ENCODE results near the gene ASPSCR1. TPM values are rescaled to one million over a fixed set of nuclear protein-coding genes. Genes with fewer than 3 reads are reported as not detected.
A peak's percentile ranks its signal among the peaks of the same experiment; 100 is the strongest.

The ASPSCR1 gene
- total and polyA plus RNA-seq, 2 of the 13 experiments (the other 11 are each of a cell fraction or from before 2014, with no cell fraction given) = 274 to 314 TPM

DNA sequence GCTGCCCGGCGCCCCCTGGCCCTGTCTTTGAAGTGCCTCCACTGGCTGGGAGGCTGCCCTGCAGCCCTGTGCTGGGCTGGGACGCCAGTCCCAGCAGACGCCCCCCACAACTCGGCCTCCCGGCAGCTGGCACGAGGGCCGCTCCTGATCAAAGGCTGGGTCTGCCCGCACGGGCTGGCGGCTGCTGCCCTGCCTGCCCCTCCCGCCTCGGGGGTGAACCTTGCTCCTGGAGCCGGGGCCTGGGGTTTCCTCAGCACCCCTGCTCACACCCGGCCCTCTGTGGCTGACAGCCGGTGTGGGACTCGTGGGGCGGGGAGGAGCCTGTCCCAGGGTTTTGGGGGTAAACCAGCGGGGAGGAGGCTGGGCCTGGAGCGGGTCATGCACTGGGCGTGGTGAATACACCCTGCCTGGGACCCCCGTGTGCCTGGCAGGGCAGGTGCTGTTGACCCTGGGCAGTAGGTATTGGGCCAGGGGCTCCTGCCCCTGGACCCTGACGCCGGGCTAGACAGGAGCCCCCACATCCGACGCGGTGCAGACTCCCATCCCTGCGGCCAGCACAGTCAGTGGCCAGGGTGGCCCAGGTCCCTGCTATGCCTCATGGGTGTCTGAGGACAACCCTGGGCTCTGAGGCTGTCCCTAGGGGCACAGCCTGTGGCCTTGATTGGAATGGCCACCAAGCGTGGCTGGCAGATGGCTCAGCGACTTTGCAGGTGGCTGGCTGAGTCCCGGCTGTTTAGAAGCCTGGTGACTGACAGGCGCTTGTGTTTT, 23.6 kb downstream of the ASPSCR1 start (continued):
- TF ChIP-seq ZNF776 (CRISPR knock-in tag; IDR thresholded peaks at IDR 0.05) (peak; percentile 86), NFRKB (IDR thresholded peaks at IDR 0.05) (no peak), ZNF30 (CRISPR knock-in tag; IDR thresholded peaks at IDR 0.05) (peak; percentile 50; the same call in 1 of the 2 replicates), HCFC1 (IDR thresholded peaks at IDR 0.05; ENCODE audit: low read depth, low read length) (no peak), ZNF550 (CRISPR knock-in tag; IDR thresholded peaks at IDR 0.05; ENCODE audit: borderline replicate concordance) (no peak), RNF2 (conservative IDR thresholded peaks at IDR 0.05; ENCODE audit: low read depth) (peak; percentile 52), STAT6 (CRISPR knock-in tag; IDR thresholded peaks at IDR 0.05; ENCODE audit: borderline replicate concordance) (no peak; the same call in 1 of the 2 replicates), CBX5 (CRISPR knock-in tag; IDR thresholded peaks at IDR 0.05; ENCODE audit: borderline replicate concordance) (peak; percentile 85; the same call in 1 of the 2 replicates), KDM4B (CRISPR knock-in tag; IDR thresholded peaks at IDR 0.05) (peak; percentile 97), FOXA1 (IDR thresholded peaks at IDR 0.05) (no peak), FOXA1 (CRISPR knock-in tag; IDR thresholded peaks at IDR 0.05) (peak; percentile 39; the same call in 1 of the 2 replicates), MLXIP (CRISPR knock-in tag; IDR thresholded peaks at IDR 0.05; ENCODE audit: borderline replicate concordance) (peak; percentile 98), ZNF75D (CRISPR knock-in tag; IDR thresholded peaks at IDR 0.05; ENCODE audit: borderline replicate concordance) (no peak), HOXD1 (CRISPR knock-in tag; IDR thresholded peaks at IDR 0.05) (peak; percentile 78), ZNF205 (CRISPR knock-in tag; IDR thresholded peaks at IDR 0.05) (peak; percentile 90), SNAPC5 (CRISPR knock-in tag; IDR thresholded peaks at IDR 0.05; ENCODE audit: borderline replicate concordance) (peak; percentile 92; the same call in 1 of the 2 replicates), UBTF (CRISPR knock-in tag; IDR thresholded peaks at IDR 0.05) (peak; percentile 86), ZFP36 (IDR thresholded peaks at IDR 0.05; ENCODE audit: borderline replicate concordance, low read depth, low read length, partially characterized antibody) (no peak)
- TF ChIP-seq, protein P1, sequence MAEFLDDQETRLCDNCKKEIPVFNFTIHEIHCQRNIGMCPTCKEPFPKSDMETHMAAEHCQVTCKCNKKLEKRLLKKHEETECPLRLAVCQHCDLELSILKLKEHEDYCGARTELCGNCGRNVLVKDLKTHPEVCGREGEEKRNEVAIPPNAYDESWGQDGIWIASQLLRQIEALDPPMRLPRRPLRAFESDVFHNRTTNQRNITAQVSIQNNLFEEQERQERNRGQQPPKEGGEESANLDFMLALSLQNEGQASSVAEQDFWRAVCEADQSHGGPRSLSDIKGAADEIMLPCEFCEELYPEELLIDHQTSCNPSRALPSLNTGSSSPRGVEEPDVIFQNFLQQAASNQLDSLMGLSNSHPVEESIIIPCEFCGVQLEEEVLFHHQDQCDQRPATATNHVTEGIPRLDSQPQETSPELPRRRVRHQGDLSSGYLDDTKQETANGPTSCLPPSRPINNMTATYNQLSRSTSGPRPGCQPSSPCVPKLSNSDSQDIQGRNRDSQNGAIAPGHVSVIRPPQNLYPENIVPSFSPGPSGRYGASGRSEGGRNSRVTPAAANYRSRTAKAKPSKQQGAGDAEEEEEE (CRISPR knock-in tag; IDR thresholded peaks at IDR 0.05; ENCODE audit: borderline replicate concordance) = no peak
